Gastroesophageal sphincter (tissue), 3 donors: ENCODE results near the gene PTPRN2.

ENCODE experiments used
- EP300 ChIP-seq: sonication (generic); formaldehyde crosslinking; IDR thresholded peaks from one replicate; pipeline ENCODE4 v1.6.1; 2017; ENCODE audit warnings: antibody characterized with exemption, mild to moderate bottlenecking
- POLR2A ChIP-seq, 2 donors: fragments of 450-650 bp; IDR thresholded peaks; one replicate each; pipeline ENCODE4 v1.6.1; 2017; ENCODE audit warnings: antibody characterized with exemption in 2 of 2, mild to moderate bottlenecking in 2 of 2, moderate library complexity in 1 of 2
- TF ChIP-seq, protein P1 (sequence below), 4 experiments: fragments of 200-600 bp in 2 of 4; fragments of 450-650 bp in 2 of 4; sonication (generic) in 1 of 4; IDR thresholded peaks; one replicate each; pipeline ENCODE4 v1.5.1; 2017 to 2019; ENCODE audit warnings: antibody characterized with exemption in 4 of 4, mild to moderate bottlenecking in 2 of 4, moderate library complexity in 2 of 4

DNA sequence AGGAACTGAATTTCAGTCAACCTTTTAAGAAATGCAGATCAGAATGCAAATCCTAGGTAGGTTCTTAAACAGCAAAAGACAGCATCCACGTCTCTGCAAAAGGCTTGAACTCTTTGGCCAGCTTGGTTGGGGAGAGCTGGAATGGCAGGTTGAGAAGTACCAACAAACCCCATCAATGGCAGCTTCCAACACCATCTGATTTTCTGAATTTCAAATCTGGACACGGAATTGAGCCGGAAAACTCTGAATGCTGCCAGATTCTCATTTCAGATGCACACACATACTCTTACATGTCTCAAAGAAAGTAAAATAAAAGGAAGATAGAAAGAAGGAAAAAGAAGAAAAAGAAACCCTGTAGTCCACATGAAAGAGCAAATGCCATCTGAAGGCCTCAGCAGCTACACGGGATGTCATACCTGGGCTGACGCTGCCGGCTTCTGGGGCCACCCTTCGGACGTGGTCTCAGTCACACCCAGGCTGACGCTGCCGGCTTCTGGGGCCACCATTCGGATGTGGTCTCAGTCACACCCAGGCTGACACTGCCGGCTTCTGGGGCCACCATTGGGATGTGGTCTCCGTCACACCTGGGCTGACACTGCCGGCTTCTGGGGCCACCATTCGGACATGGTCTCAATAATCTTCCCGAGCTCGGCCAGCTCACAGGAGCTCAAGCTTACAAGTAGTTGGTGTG is 165.3 kb downstream of the PTPRN2 start:
- TF ChIP-seq, protein P1, sequence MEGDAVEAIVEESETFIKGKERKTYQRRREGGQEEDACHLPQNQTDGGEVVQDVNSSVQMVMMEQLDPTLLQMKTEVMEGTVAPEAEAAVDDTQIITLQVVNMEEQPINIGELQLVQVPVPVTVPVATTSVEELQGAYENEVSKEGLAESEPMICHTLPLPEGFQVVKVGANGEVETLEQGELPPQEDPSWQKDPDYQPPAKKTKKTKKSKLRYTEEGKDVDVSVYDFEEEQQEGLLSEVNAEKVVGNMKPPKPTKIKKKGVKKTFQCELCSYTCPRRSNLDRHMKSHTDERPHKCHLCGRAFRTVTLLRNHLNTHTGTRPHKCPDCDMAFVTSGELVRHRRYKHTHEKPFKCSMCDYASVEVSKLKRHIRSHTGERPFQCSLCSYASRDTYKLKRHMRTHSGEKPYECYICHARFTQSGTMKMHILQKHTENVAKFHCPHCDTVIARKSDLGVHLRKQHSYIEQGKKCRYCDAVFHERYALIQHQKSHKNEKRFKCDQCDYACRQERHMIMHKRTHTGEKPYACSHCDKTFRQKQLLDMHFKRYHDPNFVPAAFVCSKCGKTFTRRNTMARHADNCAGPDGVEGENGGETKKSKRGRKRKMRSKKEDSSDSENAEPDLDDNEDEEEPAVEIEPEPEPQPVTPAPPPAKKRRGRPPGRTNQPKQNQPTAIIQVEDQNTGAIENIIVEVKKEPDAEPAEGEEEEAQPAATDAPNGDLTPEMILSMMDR (IDR thresholded peaks at IDR 0.05): no peak
- no peak for TF ChIP-seq EP300
- no peak for TF ChIP-seq POLR2A (IDR thresholded peaks at IDR 0.05)
